HG03354 (cell line): ENCODE measurements around the gene VPS13D.

Experiments
- ATAC-seq: cut with Tn5 transposase; IDR thresholded peaks from one replicate; pipeline ENCODE4 v1.9.1; 2021; ENCODE audit warnings: mild to moderate bottlenecking; ENCODE audit not compliant: unreplicated experiment, poor library complexity, severe bottlenecking

The VPS13D gene

DNA sequence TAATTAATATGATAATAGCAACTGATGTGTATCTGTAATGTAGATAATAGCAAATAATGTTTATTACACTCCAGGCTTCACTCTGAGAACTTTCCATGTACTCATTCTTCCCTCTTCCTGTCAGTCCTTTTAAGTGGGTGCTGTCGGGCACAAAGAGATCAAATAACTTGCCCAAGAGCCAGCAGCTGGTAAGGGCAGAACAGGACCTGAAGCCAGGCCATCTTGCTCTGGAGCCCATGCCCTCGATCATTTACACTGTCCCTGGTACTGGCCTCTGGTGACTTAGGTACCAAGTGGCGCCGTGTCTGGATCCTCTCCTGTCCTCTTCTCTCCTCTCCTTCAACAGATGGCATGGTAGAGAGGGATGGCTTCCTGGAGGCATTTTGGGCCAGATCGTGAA, 97.2 kb downstream of the VPS13D start:
- ATAC-seq: no peak

GRCh38 chr1:12327566-12327965, 97.7 kb downstream of the VPS13D start:
- ATAC-seq: no peak

- no peak for ATAC-seq
Observed at GRCh38 chr1:12333036-12333785, 103.4 kb downstream of the VPS13D start.

DNA sequence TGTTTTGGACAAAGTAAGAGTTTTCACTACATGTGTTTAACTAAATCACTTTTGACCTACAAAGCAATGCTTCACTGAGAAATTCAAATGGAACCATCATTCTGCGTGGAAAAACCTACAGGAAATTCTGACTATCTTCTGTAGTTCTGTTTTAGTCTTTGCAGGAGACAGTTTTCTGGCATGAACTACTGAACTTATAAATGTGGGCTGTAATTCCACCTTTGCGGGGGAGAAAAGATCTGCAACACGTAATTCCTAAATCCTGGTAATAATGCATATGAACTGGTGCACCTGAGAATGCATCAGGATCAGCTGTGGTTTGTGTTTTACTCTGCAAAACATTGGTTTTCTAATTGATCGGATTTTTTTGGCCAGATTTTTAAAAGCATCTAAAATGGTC, 106.0 kb downstream of the VPS13D start:
- ATAC-seq: no peak

DNA sequence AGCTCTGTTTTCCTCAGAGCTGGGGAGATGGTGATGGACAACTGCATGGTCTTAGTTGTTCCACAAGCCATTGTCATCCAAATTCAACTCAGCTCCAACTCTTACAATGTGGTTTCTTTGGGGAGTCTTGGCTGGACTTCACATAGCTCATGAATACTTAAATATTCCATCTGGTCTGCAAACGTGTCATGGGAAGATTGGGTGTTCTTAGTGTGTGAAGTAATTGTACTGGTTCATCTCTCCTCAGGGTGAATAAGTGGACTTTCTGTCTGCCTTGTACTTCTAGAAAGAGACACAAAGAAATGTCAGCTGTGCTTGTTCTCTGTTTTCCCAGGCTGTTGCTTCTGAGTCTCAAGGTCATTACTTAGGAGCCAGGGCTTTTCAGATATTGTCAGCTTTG, 106.6 kb downstream of the VPS13D start:
- ATAC-seq: no peak

GRCh38 chr1:12338017-12338416, 108.2 kb downstream of the VPS13D start:
- ATAC-seq: no peak

- no peak for ATAC-seq
Observed at GRCh38 chr1:12338823-12339222, 109.0 kb downstream of the VPS13D start.

DNA sequence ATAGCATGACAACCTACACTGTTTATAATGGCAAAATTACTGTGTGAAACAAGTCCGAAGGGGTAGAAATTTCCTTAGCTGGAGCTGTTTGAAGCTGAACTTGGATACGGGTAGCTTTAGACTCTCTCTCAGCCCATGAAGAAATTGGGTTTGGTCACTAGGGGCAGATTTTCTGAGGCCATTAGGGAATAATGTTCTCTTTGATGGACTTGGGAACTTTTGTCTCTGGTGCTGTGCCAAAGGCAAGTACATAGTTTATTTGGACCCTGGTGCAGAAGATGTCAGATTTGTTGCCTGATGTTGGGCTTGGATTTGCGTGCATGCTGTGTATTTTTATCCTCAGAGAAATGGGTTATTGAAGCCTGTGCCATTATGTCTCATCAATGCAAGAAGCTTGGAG, 109.6 kb downstream of the VPS13D start:
- no peak for ATAC-seq

GRCh38 chr1:12339811-12340543, 110.1 kb downstream of the VPS13D start:
- no peak for ATAC-seq

DNA sequence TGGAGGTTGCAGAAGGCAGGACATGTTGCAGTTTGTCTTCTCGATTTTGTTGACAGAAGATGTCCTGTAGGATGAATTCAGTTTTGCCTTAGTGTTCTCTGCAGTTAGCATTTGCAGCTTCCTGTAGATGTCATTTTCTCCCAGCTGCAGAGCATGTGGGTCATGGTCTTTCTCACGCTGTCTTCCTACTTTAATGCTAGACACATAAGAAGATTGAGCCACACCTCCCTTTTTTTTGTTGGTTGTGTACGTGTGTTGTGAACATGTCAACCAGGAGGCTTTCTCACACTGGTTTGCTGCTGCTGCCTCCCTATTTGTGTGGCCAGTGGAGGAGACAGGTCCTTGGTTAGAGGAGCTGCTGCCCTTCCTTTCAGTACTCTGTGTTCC, 110.7 kb downstream of the VPS13D start:
- no peak for ATAC-seq

GRCh38 chr1:12341667-12342066, 111.8 kb downstream of the VPS13D start:
- no peak for ATAC-seq

DNA sequence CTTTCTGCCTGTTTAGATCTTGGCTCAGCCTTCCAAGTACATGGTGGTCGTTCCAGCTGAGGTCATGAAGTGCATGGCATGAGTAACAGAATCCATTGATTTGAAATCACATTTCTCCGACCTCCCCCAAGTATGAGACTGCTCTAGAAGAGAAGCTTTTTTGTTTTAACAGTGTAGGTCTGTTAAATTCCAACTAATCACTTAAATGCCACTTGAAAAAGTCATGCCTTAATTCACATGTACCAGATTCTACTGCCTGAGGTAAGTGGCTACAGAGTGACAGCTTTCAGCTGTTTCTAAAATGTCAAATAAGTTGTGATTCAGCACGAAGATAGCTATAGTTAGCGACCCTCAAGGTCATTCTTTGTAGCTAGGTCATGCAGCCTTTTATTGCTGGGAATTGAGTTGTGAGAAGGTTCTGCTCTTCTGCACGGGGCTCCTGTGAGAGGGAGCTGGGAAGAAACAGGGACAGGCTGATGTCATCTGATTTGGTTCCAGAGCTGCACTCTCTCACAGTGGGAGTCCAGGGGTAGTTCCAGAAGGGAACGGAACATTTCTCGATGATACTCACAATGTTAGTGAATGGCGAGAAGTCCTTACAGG, 112.7 kb downstream of the VPS13D start:
- no peak for ATAC-seq

GRCh38 chr1:12343823-12344487, 114.1 kb downstream of the VPS13D start:
- no peak for ATAC-seq

DNA sequence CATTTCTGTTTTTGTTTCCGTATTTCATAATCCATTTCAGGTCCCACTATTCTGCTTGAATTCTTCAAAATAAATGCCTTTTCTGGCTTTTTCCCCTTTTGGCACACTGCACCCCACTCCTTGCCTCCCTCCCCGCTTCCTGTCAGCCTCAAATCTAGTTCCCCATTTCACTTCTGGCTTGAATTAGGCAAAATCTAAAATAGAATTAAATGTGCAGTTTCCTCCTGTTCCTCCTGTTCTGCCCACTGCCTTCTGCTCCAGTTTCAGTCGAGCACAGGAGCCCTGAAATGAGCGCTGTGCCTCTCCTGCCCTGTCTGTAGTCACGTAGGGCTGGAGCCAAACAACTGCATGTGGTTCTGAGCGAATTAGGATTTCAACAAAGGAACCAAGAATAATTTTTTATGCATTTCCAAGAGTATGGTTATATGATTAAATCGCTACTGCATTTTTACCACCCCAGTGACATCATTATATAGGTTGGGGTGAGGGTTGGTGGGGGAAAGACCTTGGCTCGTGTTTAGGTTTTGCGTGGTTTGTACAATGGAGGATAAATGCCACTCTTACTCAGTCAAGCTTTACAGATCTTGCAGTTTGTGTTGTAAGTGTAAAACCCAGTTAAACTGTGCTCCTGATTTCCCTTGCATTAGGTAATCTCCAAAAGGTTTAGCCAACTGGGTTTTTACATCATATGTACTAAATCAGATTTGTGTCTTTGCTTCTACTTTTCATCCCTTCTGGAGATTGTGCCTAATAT, 114.9 kb downstream of the VPS13D start:
- ATAC-seq: no peak

DNA sequence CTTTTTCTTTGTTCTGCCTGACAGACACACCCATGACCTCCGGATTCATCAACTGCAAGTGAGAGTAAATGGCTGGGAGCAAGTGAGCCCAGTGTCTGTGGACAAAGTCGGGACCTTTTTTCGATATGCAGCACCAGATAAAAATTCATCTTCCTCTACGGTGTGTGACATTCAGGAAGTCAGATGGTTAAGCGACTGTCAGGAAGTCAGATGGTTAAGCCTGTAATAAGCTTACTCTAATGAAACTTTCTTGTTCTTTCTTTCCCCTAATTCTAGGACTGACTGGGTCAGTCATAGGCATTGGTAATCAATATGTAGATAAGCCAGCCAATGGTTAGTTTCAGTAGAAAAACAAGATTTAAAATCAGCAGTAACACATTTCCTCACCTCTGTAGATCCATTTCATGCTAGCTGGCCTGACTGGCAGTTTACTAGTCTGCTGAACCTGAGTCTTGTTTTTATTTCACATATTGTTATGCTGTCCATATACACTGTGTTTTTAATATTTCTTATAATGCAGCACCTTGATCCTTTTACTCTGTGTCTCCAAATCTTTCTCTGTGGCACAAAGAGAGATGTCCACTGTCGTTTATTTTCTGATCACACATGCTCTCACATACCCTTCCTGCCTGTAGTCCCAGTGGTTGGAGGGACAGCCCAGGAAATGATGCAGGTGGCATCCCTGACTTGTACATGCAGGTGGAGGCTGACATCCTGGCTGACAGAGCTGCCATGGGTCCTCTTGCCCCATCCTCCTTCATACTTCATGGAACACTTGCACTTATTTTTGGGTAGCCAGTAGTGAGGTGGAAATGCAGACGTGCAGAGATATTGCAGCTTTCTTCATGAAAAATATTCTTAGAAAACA, 115.8 kb downstream of the VPS13D start:
- ATAC-seq: no peak

GRCh38 chr1:12346483-12347151, 116.8 kb downstream of the VPS13D start:
- no peak for ATAC-seq

- ATAC-seq: no peak
Observed at GRCh38 chr1:12348113-12348512, 118.3 kb downstream of the VPS13D start.

DNA sequence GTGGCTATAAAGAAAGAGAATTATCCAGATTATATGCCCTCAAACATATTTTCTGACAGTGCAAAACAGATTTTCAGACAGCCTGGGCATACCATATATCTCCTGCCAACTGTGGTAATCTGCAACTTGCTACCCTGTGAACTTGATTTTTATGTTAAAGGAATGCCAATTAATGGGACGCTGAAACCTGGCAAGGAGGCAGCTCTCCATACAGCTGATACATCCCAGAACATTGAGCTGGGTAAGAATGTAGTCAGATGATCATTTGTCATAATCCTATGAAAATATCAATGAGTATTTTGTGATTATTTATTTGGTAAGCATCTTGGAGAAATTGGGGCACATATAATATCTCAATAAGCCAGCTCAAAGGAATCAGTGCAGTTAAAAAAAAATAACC, 124.2 kb downstream of the VPS13D start:
- no peak for ATAC-seq
